H1 (cell line): ENCODE data around the gene IFTAP.

ENCODE experiments used
- CTCF ChIP-seq, 3 experiments: IDR thresholded peaks; 1 replicate in 2 of 3; 2 replicates in 1 of 3; pipeline versions ENCODE4 v1.5.1 to v1.6.1; 2011; ENCODE audit warnings: low read length in 3 of 3, mild to moderate bottlenecking in 3 of 3, inconsistent platforms in 2 of 3, low read depth in 1 of 3, moderate library complexity in 1 of 3; ENCODE audit not compliant: insufficient read depth in 1 of 3; ENCODE audit errors: control extremely low read depth in 1 of 3
- RNF2 ChIP-seq: fragments of 200-900, 300-1000 bp; sonication (generic); IDR thresholded peaks from 2 replicates; pipeline ENCODE4 v1.7.1; 2016; ENCODE audit warnings: borderline replicate concordance, low read depth, mild to moderate bottlenecking, antibody characterized with exemption, low read length; ENCODE audit not compliant: poor library complexity, severe bottlenecking; ENCODE audit errors: missing control alignments
- USF2 ChIP-seq: IDR thresholded peaks from 2 replicates; pipeline ENCODE4 v1.6.1; 2011; ENCODE audit warnings: low read length, improper control_type of control experiment

- TF ChIP-seq RNF2, result no peak
- TF ChIP-seq CTCF (IDR thresholded peaks at IDR 0.05; ENCODE audit: control extremely low read depth in 1 of 3, insufficient read depth in 1 of 3, low read depth in 1 of 3, low read length in 3 of 3), result no peak
- no peak for TF ChIP-seq USF2
Observed at GRCh38 chr11:36623494-36623893, 29.2 kb downstream of the IFTAP start.
